ENCODE results near the gene SV2C. TPM values are rescaled to one million over a fixed set of nuclear protein-coding genes. Genes with fewer than 3 reads are reported as not detected.

Gene SV2C
- total and polyA plus RNA-seq, 10 of the 15 experiments (the other 5 are each of a cell fraction or from before 2014, with no cell fraction given) = under 0.01 to 1.1 (median 0.63) TPM

- H3K79me2 ChIP-seq (ENCODE audit: control insufficient read depth, insufficient read depth, low read length) = no peaks in the 10 kb centered on the region
- no peak overlapping the region for H2AFZ ChIP-seq (ENCODE audit: control insufficient read depth, low read depth, low read length)
- TF ChIP-seq MEF2B (IDR thresholded peaks at IDR 0.05; ENCODE audit: partially characterized antibody, poor library complexity, severe bottlenecking) (no peak), BACH1 (IDR thresholded peaks at IDR 0.05; ENCODE audit: borderline replicate concordance) (no peak), EGR1 (IDR thresholded peaks at IDR 0.05; ENCODE audit: borderline replicate concordance in 1 of 2, low read depth in 2 of 2, low read length in 2 of 2) (no peak), EP300 (IDR thresholded peaks at IDR 0.05; ENCODE audit: borderline replicate concordance in 1 of 2, control insufficient read depth in 1 of 2, low read depth in 2 of 2, low read length in 2 of 2) (no peak), SKIL (IDR thresholded peaks at IDR 0.05; ENCODE audit: low read depth, poor library complexity, severe bottlenecking) (no peak), STAT3 (IDR thresholded peaks at IDR 0.05; ENCODE audit: low read depth, low read length) (no peak), ZNF687 (IDR thresholded peaks at IDR 0.05) (no peak), E2F8 (IDR thresholded peaks at IDR 0.05; ENCODE audit: low read depth, partially characterized antibody) (no peak)
- BruUV-seq (replicated peaks) = no TSS peak
- no peaks in the 10 kb centered on the region for H3K36me3 ChIP-seq (ENCODE audit: control insufficient read depth in 2 of 2, insufficient read depth in 2 of 2, low read length in 1 of 2)
- RAD21 ChIA-PET (ENCODE audit: unreplicated experiment) = interaction anchor here (0.7 kb wide), 1 partner anchor 19 kb away, joined by 4 read pairs; no protein-coding TSS in a partner anchor
- H3K4me3 ChIP-seq = no peak overlapping the region
- POLR2A ChIA-PET = interaction anchor here (0.7 kb wide), 1 partner anchor 316 kb away, joined by 3 read pairs; no protein-coding TSS in a partner anchor
- FAIRE-seq = no peak
- no peaks in the 10 kb centered on the region for H3K27me3 ChIP-seq (replicated peaks in 1 of 2; ENCODE audit: control insufficient read depth in 2 of 2, insufficient read depth in 2 of 2, low read length in 1 of 2)
- peaks cover 5% of the 10 kb centered on the region; the same call in 1 of the 2 replicates for H3K4me1 ChIP-seq (ENCODE audit: control insufficient read depth, insufficient read depth, low read length)
- no peak for ATAC-seq
- in situ Hi-C loops (cut with MboI) = no loop called here
- H3K27ac ChIP-seq (ENCODE audit: control insufficient read depth, insufficient read depth) = no peak overlapping the region
- CTCF ChIA-PET = interaction anchor here (1.2 to 1.3 kb wide), 2 partner anchors 9 to 10 kb away, joined by 3 to 6 read pairs; no protein-coding TSS in a partner anchor
- no peak overlapping the region for H3K9ac ChIP-seq (ENCODE audit: control insufficient read depth, insufficient read depth, low read length)
- H3K4me2 ChIP-seq (ENCODE audit: control insufficient read depth, insufficient read depth) = no peak overlapping the region
- intact Hi-C loops (cut with micrococcal nuclease; ENCODE audit: unreplicated experiment) = no loop called here
- SMC1A ChIA-PET (ENCODE audit: uncharacterized antibody, unreplicated experiment) = interaction anchor here (0.8 to 2.2 kb wide), 3 partner anchors 8 to 33 kb away, joined by 3 to 9 read pairs (median 3); no protein-coding TSS in a partner anchor
- peaks cover 2% of the 10 kb centered on the region; the same call in 2 of the 3 replicates for H3K9me3 ChIP-seq (replicated peaks; ENCODE audit: control insufficient read depth, insufficient read depth, low read length)
- DNase-seq (ENCODE audit: low read depth, low spot score) = no peak
- H4K20me1 ChIP-seq (ENCODE audit: control insufficient read depth, insufficient read depth) = no peaks in the 10 kb centered on the region
These were observed 191.4 kb downstream of the SV2C start for GRCh38 chr5:76274571-76274970.
